IPS DF 19.7 (cell line): ENCODE results near the gene TRIM7.
"Not testable (repeated sequence)": the region's sequence is repeated elsewhere in the genome, so short reads cannot be mapped to it uniquely, and the experiment has no call there.

Source experiments
- DNase-seq: peaks from one replicate; pipeline ENCODE4 v3.0.0-alpha.2; 2013; ENCODE audit warnings: low read depth, low spot score

Gene TRIM7

DNA sequence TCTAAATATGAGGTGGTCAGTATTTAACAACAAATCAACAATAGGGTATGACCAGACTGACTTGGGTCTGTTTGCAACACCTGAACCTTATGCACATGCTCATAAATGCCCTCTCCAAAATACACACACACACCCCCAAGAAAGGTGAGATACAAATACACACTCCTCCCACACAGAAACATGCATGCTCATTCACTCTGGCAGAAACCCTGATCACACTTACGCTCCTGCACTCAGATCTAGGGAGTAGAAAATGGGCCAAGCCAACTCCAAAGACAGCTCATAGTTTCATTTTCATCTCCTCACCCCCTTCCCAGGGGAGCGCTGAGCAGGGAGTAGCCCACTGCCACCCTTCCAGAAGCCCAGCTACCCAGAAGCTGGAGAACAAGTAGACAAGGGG, 11.3 kb downstream of the TRIM7 start:
- DNase-seq: no peak

DNA sequence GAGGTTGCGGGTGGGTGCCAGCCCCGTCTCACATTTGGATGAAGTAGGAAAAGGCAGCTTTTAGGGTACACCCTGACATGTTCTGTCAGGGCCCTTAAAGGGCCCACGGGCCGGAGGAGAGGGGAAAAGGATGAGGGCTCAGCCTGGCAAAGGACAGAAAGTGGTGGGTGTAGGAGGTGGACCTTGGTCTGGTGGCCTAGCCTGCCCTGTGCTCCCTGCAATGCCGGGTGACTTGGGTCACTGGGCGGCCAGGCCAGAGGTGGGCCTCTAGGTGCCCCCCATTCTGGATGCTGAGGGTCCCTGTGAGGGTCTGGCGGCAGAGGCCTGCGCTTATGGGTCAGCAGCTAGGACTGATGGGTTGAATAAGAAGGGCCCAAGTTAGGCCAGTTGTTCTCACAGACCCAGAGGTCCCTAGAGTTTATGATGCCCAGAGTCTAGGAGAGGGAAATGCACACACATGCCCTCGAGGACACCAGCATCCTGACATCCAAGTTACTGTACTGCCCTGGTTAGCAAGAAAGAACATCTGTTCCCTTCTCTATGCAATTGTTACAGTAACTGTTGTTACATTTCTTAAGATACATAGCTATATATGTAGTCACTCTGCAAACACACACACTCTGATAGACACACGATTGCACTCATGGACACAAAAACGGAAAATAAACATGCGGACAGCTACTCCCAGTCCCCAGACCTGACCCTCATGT, 12.5 kb downstream of the TRIM7 start:
- no peak for DNase-seq

DNA sequence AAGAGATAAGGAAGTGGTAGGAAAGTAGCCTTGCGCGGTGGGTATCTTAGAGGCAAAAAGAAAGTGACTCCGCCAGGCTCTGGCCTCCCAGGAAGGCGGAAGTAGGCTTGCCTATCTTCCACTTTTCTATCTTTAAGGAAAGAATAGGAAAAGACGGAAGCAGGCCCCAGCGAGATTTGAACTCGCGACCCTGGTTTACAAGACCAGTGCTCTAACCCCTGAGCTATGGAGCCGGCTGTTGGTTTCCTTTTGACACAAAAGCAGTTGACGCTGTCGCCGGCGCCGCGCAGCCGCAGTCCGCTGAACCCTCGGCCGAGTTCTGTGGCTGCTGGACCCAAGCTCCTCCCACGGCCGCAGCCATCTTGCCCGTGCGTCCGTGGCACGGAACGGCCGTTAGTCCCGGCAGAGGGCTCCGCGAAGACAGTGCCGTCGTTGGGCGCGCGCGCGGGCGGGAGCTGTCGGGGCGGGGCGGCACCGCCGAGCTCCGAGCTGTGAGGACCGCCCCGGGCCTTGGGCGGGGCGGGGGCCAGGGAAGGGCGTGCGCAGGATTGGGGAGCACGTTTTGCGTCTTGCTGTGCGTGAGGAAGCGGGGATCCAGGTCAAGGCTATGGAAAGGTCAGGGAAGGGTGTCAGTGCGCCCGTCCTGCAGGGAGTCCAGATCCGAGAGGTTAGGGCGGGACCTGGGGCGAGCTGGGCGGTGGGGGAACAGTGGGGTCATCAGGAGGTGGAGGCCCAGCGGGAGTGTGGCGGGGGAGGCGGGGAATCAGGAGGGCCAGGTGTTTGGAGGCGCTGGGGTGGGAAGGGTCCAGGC, 13.3 kb downstream of the TRIM7 start:
- peak; percentile 64 for DNase-seq

DNA sequence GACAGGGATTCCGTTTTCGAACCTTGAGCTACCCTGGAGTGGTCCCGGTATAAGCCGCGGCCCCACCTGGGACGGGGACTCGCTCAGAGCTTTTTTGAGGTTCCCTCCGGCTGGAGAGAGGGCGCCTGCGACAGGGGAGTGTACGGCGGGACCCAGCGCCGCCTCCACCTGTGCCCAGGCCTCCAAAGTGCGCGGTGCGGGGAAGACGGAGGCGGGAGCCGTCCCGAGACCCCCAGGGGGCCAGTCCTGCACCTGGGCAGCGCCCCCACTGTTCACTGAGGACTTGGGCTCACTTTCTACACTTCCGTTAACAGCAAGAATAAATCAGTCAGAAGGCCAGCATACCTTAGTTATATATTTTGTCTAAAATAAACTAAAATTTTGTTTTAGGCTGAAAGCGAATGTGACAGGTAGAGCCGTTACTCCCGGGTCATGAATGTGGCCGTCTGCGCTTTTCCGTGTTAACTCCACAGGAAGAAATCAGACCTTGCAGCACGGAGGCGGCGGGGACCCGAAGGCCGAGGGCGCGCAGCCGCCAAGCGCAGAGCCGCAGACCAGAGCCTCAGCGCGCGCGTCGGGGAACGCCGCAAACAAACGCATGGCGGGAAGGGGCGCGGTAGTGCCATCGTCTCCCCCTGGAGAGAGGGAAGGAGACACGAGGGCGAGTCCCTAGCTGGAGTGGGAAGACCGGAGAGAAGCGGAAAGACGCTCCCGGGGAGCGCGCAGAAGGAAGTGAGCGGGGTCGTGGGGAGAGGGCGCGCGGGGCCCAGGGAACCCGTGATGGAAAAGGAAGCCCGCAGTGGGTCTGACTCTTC, 14.1 kb downstream of the TRIM7 start:
- no peak for DNase-seq

DNA sequence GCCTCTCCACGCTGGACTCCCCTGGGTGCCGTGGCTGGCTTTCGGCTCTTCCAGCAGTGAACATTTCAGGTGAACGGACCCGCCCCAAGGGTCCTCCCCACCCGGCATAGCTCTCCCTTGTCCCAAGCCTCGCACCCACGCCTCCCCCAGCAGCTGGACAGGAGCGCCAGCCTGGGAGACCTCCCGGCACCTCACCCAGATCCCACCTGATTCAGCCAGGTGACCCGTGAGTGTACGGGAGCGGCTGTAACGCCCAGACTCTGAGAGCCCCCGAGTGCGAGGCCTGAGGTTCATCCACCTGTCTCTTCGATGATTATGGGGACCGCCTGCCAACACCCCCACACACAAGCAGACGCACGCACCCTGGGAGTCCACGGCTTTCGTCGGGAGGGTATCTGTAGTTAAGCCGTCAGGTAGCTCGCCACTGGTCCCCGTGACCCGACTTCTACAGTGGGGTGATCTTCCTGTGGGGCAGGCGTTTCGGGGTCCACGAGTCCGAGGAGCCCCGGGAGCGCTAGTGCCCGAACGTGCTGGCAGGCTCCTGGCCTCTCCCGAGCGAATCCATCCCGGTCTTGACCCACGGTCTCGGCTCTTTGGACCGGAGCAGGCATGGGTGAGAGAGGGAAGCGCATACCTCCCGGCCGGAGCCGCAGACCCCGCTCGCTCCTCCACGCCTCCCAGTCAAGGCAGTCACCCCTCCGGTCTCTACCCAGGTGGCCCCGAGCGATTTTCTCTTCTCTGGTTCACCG, 14.9 kb downstream of the TRIM7 start:
- DNase-seq: no peak

DNA sequence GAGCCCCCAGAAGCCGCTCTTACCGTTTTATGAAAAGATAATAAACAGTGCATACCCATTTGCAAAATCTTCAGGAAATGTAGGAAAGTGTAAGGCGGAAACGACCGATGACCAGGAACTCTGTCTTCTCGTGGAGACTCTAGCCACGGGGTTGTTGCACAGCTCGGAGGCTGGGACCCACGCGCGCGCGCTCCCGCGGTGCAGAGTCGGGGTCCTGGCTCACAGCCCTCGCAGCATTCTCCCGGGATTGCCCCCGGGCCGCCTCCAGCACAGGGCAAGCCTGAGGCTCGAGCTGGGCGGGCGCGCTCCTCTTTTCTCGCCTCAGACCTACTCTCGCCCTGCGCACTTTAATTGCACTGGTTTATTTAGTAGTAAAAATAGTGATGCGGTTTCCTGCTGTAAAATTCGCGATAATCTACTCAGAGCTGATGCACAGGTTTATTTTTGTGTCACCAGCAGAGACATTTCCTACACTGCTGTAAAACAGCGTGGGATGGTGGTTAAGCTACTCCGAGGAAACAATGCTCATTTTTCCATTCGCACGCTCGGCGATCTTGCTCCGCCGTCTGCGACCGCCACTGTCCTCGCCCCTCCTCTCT, 15.5 kb downstream of the TRIM7 start:
- DNase-seq: no peak

DNA sequence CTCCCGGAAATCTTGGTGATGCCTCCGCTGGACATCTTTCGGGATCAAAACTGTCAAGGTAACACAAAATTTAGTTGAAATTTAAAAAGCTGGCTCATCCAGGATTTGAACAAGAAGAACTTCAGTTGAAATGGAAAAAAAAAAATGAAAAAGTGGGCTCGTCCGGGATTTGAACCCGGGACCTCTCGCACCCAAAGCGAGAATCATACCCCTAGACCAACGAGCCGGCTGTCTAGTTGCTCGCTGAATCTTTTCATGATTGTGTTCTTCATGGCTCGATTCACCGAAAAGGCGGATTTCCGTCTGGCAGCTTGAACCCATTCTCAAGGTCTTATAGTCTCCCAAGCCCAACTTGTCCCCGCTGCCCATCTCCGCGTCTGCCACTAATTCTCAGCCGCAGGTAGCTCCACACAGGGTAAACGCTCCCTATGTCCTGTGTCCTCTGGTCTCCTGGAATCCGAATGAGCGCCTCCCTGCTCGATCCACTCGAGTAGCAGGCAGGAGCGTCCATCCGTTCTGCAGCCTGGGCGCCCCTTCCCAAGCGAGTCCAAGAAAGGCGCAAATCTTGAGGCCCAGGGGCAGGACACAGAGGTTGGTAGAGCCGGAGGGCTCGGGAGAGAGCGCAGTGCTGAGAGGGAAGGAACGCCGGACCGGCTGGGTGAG, 16.2 kb downstream of the TRIM7 start:
- DNase-seq: no peak

DNA sequence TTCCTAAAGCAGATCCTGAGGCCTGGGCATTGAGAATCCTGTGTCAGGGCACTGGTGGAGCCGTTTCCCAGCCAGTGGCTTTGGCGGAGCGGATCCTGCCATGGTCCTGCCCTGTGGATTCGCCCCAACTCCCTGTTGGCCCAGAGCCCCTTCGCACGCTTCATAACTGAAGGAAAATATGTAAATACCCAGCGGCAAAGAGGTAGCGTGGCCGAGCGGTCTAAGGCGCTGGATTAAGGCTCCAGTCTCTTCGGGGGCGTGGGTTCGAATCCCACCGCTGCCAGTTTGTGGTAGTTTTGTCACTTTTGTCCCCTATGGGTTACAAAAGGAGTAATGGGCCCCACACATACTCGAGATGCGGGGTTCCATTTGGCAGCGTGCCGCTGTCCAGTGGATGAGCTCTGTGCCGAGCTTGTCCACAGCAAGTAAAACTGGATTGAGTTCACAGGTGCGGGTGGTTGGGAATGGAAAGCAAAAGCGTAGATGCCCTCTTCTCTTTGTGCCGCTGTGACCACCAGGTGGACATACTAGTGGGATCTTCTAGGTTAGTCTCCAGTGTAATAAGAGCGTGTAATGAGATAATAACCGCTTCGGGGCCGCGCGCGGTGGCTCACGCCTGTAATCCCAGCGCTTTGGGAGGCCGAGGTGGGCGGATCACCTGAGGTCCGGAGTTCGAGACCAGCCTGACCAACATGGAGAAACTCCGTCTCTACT, 17.3 kb downstream of the TRIM7 start:
- no peak for DNase-seq

DNA sequence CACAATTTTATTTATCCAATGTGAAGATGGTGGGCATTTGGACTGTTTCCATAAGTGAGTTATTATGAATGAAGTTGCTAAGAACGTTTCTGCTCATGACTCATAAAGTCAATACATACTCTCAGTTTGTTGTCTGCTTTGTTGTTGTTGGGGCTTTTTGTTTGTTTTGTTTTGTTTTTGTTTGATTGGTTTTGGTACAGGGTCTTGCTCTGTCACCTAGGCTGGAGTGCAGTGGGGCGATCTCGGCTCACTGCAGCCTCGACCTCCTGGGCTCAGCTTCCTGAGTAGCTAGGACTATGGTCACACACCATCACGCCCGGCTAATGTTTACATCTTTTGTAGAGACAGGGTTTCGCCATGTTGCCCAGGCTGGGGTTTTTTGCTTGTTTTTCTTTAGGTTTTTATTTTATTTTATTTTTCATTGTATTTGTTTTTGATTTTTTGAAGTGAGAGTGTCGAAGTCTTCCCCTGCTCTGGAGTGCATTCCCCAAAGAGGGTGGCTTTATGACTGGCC, 18.0 kb downstream of the TRIM7 start:
- DNase-seq: no peak

DNA sequence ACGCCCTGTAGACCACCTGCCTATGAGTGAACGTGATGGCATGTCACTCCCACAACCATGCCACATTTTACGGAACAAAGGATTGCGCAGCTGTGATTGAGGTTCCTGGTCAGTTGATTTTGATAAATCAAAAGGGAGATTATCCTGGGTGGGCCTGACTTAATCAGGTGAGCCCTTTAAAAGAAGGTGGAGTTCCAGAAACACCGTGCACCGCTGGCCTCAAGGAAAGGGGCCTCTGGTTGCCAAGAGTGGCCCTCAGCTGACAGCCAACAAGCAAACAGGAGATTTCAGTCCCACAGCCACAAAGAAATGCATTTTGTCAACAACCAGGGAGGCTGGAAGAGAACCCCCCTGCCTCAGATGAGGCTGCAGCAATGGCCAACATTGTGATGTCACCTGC, 19.0 kb downstream of the TRIM7 start:
- DNase-seq: no peak

DNA sequence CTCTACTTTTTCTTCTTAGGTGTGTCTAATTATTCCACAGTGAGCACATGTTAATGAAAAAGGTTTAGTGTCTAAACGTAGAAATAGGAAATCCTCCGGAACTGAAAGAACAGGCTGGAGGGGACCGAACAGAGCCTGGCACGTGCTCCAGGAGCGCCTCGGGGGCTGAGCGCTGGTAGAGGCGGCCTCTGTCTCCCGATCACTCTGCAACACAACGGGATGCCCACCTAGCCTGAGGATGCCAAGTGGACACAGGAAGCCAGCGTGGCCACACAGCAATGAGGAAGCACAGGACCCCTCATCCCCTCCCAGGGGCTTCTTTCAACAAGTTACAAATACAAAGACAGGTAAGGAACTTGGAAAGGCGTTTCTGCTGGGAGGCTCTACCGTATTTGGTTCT, 19.4 kb downstream of the TRIM7 start:
- DNase-seq: no peak

DNA sequence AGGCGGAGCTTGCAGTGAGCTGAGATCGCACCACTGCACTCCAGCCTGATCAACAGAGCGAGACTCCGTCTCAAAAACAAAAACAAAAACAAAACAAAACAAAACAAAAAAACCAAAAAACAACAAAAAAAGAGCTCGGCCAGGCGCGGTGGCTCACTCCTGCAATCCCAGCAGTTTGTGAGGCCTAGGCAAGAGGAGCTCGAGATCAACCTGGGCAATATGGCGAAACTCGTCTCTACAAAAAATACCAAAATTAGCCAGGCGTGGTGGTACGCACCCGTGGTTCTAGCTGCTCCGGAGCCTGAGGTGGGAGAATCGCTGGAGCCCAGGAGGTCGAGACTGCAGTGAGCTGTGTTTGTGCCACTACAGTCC, 20.2 kb downstream of the TRIM7 start:
- no peak for DNase-seq

DNA sequence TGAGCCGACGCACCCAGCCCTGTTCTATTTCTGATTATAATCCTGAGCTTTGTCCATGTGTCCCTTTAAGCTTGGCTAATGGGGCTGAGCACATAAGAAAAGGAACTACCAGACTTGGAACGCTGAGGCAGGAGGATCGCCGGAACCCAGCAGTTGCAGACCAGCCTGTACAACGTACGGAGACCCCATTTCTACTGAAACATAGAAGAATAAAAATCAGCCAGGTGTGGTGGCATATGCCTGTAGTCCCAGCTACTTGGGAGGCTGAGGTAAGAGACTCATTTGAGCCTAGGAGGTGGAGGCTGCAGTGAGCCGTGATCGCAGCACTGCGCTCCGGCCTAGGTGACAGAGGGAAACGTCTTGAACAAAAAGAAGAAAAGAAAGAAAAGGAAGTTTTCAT, 22.3 kb downstream of the TRIM7 start:
- no peak for DNase-seq

DNA sequence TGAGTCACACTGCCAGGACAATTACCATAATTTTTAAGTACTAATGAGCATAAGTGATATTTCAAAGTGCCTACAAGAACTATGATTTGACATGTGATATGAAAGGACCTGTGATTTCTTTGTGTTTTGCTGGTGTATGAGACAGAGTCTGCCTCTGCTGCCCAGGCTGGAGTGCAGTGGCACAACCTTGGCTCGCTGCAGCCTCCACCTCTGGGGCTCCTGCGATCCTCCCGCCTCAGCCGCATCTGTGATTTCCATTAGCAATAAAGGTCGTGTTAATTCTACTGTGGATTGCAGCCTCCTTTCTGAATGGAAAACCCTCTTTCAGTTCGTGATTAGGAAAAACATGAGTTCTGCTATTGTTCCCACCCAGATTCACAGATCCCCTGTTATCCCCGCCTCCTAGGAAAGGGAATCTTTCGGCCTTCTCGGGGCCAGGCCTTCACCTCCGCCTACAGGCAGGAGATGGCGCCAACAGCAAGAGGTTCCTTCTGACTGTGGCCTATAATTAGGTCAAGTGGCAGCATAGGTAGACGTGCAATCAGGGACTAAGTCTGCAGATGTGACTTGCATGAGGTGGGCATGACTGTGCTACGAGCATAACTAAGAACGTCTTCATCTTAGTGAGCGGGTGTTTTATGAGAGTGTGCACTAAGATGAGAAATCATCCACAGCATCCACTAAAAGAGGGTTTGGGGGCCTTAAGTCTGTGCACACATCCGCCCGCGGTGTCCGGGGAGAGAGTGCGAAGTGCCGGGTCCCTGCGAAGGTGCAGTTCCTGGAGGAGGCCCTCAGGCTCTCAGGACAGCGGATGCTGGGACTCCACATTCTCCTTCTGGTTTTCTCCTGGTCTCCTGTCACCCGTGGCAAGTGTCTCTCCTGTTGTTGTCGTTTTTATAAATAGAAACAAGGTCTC, 23.1 kb downstream of the TRIM7 start:
- DNase-seq: no peak

DNA sequence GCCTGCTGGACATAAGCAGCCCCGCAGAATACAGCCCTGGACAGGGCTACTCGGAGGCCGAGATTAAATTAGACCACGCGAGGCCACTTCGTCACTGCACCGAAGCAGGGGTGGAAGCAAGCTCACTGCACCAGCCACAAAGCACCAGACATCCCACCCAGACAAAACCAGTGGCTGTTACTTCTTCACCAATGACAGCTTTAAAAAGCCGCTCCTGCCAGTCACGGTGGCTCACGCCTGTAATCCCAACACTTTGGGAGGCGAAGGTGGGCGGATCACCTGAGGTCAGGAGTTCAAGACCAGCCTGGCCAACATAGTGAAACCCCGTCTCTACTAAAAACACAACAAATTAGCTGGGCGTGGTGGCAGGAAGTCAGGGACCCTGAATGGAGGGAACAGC, 27.4 kb downstream of the TRIM7 start:
- not testable (repeated sequence) for DNase-seq

DNA sequence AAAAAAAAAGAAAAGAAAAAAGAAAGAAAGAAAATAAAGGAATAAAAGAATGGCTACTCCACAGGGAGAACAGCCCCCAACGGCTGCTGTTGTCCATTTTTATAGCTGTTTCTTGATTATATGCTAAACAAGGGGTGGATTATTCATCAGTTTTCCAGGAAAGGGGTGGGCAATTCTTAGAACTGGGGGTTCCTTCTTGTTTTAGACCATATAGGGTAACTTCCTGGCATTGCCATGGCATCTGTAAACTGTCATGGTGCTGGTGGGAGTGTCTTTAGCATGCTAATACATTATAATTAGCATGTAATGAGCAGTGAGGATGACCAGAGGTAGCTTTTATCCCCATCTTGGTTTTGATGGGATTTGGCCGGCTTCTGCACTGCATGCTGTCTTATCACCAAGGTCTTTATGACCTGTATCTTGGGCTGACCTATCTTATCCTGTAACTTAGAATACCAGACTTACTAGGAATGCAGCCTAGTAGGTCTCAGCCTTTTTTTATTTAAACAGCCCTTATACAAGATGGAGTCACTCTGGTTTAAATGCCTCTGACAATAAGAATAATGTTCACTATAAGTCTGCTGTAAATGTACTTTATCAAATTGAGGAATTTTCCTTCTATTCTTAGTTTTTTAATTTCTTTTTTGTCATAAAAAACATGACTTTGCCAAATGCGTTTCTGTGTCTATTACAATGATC, 28.6 kb downstream of the TRIM7 start:
- no peak for DNase-seq

DNA sequence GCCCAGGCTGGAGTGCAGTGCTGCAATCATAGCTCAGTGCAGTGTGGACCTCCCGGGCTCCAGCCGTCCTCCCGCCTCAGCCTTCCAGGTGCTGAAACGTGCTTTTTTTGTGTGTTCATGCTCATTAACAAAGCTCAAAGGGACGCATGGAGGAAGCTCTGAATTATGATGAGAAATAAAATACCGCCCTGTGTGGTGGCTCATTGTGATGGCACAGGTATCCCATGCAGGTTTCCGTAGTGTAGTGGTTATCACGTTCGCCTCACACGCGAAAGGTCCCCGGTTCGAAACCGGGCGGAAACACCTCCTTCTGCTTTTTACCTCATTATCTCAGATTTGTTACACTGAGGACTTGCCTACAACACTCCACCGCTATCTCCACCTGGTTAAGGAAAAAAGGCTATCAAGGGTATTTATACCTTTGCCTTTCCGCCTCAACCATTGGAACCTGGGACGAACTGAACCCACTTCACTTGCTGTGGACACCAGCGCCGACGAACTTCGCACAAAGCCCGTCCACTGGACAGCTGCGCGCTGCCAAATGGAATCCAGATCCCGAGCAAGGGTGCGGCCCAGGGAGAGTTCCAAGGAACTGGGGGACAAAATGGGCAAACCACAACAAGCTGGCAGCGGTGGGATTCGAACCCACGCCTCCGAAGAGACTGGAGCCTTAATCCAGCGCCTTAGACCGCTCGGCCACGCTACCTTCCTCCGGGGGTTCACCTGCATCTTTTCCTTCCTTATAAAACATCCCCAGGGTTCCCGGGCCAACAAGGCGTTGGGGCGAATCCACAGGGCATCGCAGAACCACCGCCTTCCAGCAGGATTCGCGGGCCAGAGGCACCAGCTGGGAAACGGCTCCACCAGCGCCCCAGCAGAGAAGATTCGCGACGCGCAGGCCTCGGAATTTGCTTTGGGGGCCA, 31.3 kb downstream of the TRIM7 start:
- no peak for DNase-seq
